Gastrocnemius medialis (tissue), 4 donors: ENCODE data around the gene RNF144A.

Experiments
- POLR2A ChIP-seq, 2 donors: fragments of 450-650 bp; IDR thresholded peaks; one replicate each; pipeline ENCODE4 v1.6.1; 2017; ENCODE audit warnings: antibody characterized with exemption in 2 of 2, mild to moderate bottlenecking in 2 of 2, moderate library complexity in 2 of 2
- TF ChIP-seq, protein P1 (sequence below), 5 experiments: fragments of 450-650 bp in 3 of 5; fragments of 200-600 bp in 2 of 5; sonication (generic) in 2 of 5; IDR thresholded peaks in 4 of 5; conservative IDR thresholded peaks in 1 of 5; 1 replicate in 4 of 5; 2 replicates in 1 of 5; pipeline ENCODE4 v1.5.1; 2016 to 2019; ENCODE audit warnings: antibody characterized with exemption in 5 of 5, mild to moderate bottlenecking in 3 of 5, moderate library complexity in 3 of 5

DNA sequence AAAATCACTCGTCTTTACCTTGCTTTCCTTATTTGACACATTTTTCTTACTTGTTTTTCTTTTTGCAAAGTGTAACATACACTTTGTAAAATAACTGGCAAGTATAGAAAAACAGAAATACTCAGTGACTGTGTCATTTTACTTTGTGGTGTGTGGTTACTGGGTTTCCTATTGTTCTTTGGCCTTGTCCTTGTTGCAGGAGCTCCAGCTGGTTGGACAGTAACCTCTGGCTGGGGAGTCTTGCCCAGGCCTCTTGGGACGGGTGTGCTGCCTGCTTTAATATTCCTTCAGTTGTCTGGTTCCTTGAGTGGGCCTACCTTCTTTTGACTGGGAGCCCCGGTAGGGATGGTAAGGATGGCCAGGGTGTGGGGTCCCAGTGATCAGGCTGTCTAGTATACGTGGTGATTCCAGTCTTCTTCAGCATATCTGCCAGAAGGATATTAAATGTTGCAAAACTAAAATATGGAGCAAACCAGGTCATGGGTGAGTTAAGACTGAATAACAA, 53.8 kb downstream of the RNF144A start:
- TF ChIP-seq, protein P1, sequence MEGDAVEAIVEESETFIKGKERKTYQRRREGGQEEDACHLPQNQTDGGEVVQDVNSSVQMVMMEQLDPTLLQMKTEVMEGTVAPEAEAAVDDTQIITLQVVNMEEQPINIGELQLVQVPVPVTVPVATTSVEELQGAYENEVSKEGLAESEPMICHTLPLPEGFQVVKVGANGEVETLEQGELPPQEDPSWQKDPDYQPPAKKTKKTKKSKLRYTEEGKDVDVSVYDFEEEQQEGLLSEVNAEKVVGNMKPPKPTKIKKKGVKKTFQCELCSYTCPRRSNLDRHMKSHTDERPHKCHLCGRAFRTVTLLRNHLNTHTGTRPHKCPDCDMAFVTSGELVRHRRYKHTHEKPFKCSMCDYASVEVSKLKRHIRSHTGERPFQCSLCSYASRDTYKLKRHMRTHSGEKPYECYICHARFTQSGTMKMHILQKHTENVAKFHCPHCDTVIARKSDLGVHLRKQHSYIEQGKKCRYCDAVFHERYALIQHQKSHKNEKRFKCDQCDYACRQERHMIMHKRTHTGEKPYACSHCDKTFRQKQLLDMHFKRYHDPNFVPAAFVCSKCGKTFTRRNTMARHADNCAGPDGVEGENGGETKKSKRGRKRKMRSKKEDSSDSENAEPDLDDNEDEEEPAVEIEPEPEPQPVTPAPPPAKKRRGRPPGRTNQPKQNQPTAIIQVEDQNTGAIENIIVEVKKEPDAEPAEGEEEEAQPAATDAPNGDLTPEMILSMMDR (IDR thresholded peaks at IDR 0.05 in 4 of 5, conservative IDR thresholded peaks at IDR 0.05 in 1 of 5), result no peak
- TF ChIP-seq POLR2A (IDR thresholded peaks at IDR 0.05), result no peak
